ENCODE measurements around the gene LRRC45. TPM values are rescaled to one million over a fixed set of nuclear protein-coding genes. Genes with fewer than 3 reads are reported as not detected.

The LRRC45 gene
- total RNA-seq, 2 donors from 2014 or later, result 16.6 to 60.0 TPM

GRCh38 chr17:81996232-81996756 lies 26.8 kb upstream of the LRRC45 start:
- H3K36me3 ChIP-seq, result no peaks in the 10 kb centered on the region
- H3K9me3 ChIP-seq, result no peaks in the 10 kb centered on the region
- no peak for DNase-seq
- H3K27me3 ChIP-seq, result no peaks in the 10 kb centered on the region
- no peak overlapping the region for H3K9ac ChIP-seq (ENCODE audit: low read depth in 2 of 2, low read length in 2 of 2)
- H3K27ac ChIP-seq, result no peak overlapping the region
- intact Hi-C loops (cut with DNase I), result no loop called here
- peaks cover 11% of the 10 kb centered on the region for H3K4me1 ChIP-seq
- no peak for TF ChIP-seq CTCF (IDR thresholded peaks at IDR 0.05)
- H3K4me3 ChIP-seq, result no peak overlapping the region

DNA sequence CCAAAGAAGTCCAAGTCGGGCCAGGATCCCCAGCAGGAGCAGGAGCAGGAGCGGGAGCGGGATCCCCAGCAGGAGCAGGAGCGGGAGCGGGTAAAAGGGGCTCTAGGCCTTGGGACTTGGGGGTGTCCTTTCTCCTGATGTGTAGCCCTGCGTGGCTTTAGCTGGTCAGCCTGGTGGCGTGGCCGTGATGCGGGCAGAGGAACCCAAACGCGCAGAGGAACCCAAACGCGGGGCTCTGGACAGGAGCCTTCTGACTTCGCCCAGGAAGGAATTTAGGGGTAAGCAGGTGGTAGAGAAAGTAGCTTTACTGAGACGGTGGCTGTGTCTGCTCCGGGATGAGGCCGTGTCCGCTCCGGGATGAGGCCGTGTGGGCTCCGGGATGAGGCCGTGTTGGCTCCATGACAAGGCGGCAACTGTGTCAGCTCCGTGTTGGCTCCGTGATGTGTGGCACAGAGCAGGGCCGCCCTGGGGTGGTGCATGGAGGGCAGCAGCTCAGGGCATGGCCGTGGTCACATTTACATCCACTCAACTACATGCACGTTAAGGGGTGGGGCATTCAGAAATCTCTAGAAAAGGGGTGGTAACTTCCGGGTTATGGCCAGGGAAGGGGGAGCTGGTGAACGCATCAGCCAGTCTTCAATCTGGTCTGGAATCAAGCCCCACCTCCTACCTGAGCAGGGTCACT lies 26.2 kb upstream of the LRRC45 start:
- no peak overlapping the region for H3K4me3 ChIP-seq
- intact Hi-C loops (cut with DNase I), result no loop called here
- H3K4me1 ChIP-seq, result peaks cover 5% of the 10 kb centered on the region

DNA sequence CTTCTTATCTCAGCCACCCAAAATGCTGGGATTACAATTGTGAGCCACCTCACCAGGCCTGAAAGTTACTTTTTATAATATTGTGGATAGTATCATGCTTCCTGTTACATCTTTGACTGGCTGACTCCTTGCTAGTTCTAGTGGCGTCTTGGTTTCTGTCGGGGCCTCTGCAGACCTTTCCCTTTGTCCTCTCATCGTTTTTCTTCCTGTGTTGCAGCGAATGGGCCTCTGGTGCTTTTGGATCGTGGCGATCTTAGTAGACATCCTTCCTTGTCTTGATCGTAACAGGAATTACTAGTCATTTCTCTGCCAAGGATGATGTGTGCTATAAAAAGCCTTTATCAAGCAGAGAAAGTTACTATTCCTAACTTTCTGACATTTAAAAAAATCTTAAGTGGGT lies 24.9 kb upstream of the LRRC45 start:
- Histone ChIP-seq H3K4me1 (no peaks in the 10 kb centered on the region), H3K27ac (no peak overlapping the region), H3K9me3 (no peaks in the 10 kb centered on the region), H3K27me3 (no peaks in the 10 kb centered on the region), H3K4me3 (no peak overlapping the region), H3K36me3 (no peaks in the 10 kb centered on the region), H3K9ac (ENCODE audit: low read depth in 2 of 2, low read length in 2 of 2) (no peak overlapping the region)
- no peak for DNase-seq
- TF ChIP-seq CTCF (IDR thresholded peaks at IDR 0.05), result no peak
- intact Hi-C loops (cut with DNase I), result no loop called here

More for the DNA sequence above, 26.2 kb upstream of the LRRC45 start:
- H3K36me3 ChIP-seq, result no peaks in the 10 kb centered on the region
- no peaks in the 10 kb centered on the region for H3K27me3 ChIP-seq
- no peaks in the 10 kb centered on the region for H3K9me3 ChIP-seq
- no peak for TF ChIP-seq CTCF (IDR thresholded peaks at IDR 0.05)
- no peak overlapping the region for H3K27ac ChIP-seq
- no peak overlapping the region for H3K9ac ChIP-seq (ENCODE audit: low read depth in 2 of 2, low read length in 2 of 2)
- DNase-seq, result no peak

DNA sequence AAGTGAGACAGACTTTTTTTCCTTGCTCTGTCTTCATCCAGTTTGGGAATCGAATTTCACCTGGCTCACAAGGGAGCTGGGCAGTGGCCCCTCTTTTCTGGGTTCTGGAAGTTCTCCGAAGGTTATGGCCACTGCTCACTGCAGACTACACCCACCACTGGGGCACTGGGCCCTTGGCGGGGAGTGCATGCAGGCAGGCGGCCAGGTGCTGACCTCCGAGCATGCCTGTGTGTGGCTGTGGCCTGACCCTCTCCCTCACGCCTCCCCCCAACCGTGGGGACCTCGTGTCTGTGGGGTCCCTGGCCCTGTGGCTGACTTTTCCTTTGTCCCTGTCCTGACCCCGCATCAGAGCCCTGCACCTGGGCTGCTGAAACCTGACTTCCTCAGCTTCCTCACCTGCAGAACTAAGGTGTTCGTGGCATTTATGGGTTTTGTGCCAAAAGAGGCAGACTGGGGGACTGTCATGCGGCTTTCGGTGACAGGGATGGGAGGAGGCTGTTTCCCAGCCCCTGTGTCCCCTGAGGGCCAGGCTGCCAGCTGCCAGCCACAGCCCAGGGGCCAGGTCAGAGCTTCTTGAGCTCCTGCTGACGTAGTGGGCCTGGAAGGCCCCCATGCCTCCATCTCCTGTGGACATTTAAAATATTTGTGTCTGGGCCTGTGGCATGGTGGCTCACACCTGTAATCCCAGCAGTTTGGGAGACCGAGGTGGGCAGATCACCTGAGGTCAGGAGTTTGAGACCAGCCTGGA lies 24.2 kb upstream of the LRRC45 start:
- no peak overlapping the region for H3K27ac ChIP-seq
- H3K9ac ChIP-seq (ENCODE audit: low read depth in 2 of 2, low read length in 2 of 2), result no peak overlapping the region
- intact Hi-C loops (cut with DNase I), result no loop called here
- H3K4me3 ChIP-seq, result no peak overlapping the region
- H3K27me3 ChIP-seq, result no peaks in the 10 kb centered on the region
- no peak for TF ChIP-seq CTCF (IDR thresholded peaks at IDR 0.05)
- H3K4me1 ChIP-seq, result no peaks in the 10 kb centered on the region
- H3K9me3 ChIP-seq, result no peaks in the 10 kb centered on the region
- no peaks in the 10 kb centered on the region for H3K36me3 ChIP-seq
- DNase-seq, result no peak

DNA sequence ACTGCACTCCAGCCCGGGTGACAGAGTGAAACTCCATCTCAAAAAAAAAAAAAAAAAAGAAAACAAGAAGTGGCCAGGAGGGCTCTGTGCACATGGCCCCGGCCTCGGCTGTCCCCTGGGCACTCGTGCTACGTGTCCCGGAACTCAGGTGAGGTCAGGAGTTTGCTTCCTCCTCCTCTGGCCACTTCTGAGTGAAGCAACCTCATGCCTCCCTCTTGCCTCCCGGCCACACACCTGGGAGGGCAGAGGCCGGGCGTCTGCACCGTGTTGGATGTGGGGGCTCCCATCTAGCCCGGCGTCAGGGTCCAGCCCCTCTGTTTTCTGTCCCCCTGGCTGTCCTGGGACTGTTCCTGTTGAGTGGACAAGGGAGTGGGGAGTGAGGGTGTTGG lies 23.5 kb upstream of the LRRC45 start:
- H3K4me3 ChIP-seq, result no peak overlapping the region
- no peak for TF ChIP-seq CTCF (IDR thresholded peaks at IDR 0.05)
- no peak for DNase-seq
- intact Hi-C loops (cut with DNase I), result no loop called here
- H3K9ac ChIP-seq (ENCODE audit: low read depth in 2 of 2, low read length in 2 of 2), result no peak overlapping the region
- no peaks in the 10 kb centered on the region for H3K9me3 ChIP-seq
- no peak overlapping the region for H3K27ac ChIP-seq
- H3K36me3 ChIP-seq, result no peaks in the 10 kb centered on the region
- no peaks in the 10 kb centered on the region for H3K27me3 ChIP-seq
- H3K4me1 ChIP-seq, result no peaks in the 10 kb centered on the region
